GM18861 (cell line): ENCODE measurements around the gene TCEA3.

Experiments used
- ATAC-seq: cut with Tn5 transposase; IDR thresholded peaks from one replicate; pipeline ENCODE4 v1.9.1; 2021; ENCODE audit not compliant: unreplicated experiment

TCEA3 gene

DNA sequence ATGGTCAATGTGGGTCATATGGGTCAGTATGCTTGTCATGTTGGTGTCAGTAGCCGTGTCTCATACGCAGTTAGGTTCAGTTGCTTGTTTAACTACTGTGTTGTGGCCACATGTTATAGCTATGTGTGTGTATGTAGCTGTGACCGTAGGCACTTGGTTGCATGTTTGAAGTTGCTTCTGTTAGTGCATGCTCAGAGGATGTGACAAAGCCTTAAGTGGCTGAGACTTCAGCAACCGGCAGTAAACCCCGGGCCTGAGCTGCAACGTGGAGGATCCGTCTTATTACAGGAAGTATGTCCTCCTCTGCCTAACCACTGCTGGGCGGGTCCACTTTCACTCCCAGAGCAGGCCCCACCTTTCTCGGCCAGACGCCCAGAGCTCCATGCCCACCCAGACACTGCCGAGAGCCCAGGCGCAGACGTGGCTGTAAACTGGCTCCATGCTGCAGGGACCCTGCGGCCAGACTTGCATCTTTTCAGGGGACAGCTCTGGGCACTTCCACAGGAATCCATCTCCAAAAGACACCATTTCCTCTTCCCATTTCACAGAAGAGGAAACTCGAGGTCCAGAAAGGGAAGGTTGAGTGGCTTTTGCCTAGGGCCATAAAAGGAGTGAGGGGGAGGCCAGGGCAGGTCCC lies 2.2 kb downstream of the TCEA3 start:
- ATAC-seq: no peak

DNA sequence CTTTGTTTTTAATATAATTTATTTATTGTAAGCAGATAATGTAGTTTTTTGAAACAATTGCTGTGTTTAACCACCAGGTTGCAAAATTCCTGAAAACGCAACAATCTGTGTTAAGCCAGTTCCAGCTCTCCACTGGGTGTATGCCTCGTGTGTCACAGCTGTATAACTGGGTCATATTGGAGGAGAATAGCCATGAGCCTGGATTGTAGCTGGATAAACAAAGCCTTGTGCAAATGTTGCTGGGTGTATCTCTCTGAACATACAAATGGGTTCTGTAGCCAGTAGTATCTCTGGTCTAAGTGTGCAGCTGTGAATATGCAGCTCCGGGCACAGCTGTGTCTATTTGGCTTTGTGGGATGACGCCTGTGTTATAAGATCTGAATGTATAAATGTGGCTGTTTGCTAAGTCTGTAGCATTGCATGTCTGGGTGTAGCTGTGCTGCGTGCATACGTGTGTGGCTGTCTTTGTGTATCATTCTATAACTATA lies 2.8 kb downstream of the TCEA3 start:
- no peak for ATAC-seq

DNA sequence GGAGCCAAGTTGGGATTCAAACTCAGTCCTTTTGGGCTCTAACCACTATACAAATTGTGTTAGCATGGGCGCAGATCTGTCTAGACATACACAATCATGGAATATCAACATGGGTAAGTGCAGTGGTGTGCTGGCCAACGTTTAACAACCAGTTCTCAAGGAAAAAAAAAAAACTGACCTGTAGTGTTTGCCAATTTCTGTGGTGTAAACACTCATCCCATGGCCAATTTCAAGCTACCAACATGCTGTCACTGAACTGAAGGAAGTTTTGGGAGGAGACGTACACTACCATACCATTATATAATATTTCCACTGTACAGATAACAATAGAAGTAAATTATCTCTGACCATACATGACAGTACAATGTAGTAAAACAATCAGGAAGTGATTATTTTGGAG lies 3.2 kb downstream of the TCEA3 start:
- ATAC-seq: no peak

DNA sequence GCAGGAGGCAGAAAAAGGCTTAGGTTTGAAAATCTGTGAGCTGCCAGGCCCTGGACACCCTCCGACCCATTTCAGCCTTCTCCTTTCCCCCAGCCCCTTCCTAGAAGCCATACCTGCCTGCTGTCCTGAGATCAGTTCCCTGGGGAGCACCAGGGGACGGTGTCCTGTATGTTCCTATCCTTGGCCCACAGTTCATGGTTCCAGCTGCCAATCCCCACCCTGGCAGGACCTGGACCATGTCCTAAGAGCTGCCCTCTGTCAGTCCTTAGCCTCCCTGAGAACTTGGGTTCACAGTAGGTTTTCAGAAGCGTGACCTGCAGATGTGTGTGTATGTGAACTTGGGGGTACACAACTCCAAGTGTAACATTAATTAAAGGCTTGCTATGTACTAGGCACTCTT lies 3.8 kb downstream of the TCEA3 start:
- ATAC-seq: no peak

DNA sequence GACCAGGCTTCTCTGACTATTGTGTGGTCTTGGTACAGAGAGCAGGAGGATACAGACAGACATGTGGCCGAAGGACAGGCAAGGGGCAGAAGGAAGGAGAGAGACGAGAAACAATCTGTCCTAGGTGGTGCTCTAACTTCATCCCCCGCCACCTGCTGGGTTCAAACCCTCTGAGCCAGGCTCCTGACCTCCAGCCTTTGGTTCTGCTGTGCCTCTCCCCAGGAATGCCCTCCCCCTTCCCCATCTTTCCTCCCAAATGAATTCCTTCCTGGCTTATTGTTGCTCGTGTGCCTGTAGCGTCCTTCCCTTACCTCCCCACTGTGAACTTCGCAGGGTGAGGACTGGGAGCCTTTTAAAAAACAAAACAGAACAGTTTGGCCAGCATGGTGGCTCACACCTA lies 5.4 kb downstream of the TCEA3 start:
- ATAC-seq: no peak

DNA sequence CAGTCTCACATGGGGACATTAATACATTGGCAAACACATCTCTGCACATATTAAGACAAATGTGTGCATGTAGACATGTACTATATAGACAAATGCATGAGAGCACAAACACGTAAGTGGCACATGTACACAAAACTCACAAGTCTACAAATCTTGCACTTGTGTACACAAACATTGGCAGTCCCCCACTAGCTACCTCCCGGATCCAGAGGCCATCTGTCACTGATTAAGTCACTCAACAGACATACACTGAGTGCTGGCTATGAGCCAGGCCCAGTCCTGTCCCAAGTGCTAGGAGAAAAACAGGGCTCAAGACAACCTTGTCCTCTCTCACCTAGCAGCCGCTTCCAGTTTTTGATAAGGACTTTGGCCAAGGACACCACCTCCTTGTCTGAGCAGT lies 7.0 kb downstream of the TCEA3 start:
- no peak for ATAC-seq

DNA sequence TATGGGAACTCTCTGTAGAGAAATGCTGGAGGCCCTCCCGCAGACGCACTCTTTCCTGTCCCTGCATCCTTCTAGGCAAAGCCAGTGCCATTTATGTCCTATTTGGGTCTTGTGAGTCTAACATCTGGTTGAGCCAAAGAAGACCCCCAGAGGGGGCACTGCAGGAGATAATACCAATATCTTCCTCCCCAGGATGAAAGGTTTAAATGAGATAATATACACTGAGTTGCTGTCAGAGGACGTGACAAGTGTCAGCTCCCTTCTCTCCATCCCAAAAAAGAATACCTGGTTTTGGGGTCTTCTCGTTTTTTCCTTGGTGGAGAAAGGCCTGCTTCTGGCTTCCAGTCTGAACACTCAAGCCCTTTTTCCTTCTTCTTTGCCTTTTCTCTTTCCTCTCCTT lies 7.6 kb downstream of the TCEA3 start:
- ATAC-seq: no peak

DNA sequence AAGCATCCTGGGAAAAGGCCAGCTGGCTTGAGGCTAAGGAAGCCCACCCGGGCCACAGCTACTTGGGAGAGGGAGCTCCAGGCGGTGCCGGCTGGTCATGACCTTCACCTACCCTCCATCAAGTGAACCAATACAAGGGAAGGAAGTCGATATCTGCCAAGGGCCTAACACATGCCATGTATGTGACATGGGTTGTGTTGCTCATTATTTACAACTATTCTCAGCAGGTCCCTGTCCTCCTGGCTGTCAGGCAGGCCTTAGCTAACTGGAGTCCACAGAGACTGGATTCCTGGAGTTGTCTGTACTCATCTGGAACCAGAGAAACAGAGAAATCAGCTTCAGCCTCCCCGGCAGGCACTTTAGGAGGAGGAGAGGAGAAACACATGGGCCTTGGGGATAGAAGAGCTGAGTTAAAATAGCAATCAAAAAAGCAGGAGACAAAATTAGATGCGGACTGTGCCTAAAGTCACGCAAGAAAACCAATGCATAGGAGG lies 15.7 kb downstream of the TCEA3 start:
- no peak for ATAC-seq

DNA sequence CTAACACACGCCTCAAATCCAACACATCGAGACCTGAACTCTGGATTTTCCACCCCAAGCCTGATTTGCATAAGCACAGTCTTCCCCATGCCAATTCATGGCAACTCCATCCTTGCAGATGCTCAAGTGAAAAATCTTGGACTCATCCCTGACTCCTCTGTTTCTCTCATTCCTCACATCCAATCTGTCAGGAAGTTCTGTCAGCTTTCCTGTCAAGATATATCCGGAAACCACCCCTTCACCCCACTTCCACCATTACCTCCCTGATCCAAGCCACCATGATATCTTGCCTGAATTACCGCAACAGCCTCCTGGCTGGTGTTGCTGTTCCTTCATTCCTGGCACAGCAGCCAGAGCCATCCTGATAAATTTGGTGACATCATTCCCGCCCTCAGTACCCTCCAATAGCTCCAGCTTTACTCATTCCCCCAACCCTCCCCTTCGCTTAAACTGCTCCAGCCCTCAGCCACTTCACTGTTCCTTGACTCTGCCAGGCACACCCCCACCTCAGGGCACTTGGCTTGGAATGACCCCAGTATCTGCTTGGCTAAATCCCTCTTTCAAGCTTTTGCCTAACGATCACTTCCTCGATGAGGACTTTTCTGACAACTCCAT lies 17.4 kb downstream of the TCEA3 start:
- ATAC-seq: no peak

DNA sequence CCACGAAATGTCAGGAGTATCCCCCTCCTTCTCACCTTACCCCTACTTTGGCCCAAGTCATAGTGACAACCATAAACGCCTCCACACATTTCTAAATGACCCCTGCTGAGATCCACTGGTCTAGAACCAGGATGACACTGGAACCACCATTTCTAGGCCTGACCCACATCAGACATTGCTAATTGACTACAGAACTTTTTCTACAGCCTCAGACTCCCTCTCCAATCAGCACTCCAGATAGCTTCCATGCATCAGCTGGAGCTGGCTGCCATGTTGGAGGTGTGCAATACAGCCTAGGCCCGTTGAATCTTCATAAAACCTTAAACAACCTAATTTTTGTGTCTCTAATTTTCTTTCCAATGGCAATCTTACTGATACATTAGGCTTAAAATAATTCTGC lies 18.6 kb downstream of the TCEA3 start:
- no peak for ATAC-seq

DNA sequence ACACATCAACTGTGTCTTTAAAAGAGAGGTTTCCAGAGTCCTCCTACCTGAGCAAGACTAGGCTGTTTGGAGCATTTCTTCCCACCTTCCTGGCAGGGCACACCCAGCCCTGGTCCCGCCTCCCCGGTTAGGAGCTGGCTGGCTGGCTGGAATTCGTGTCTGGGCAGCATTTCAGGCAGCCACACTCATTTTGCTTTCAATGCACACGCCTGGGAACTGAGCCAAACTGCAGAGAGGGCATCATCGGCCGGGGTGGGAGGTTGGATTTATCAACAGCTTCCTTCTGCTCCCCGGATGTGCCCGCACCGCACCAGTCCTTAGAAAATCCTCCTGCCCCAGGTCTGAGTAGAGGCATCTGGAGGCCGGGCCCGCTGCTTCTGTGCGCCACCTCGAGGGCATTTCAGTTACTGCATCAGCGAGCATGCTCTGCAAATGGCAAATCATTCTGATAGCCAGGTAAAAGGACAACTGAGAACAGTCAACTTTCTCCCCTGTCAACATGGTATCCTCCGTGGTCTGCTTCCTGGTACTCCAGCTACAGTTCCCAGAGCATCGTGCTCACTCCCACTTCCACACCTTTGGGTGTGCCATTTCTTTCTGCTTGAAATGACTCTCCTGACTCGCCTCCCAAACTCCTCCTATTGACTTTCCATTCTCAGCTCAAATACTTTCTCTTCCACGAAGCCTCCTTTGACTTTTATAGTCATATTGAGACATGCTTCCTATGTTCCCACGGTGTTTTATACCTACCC lies 20.6 kb downstream of the TCEA3 start:
- no peak for ATAC-seq

DNA sequence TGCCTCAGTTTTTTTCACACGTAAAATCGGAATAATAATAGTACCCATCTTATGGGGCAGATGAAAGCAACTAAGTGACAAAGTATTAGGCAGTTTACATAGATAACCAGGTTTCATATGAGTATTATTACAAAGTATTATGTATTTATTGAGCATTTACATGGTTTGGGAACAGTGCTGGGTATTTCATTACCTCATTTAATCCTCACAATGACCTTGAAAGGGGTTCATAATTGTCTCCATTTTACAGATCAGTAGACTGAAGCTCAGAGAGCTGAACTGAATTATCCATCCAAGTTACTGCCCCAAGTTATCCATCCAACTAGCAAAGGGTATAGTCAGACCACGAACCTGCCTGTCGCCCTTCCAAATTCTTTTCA lies 21.2 kb downstream of the TCEA3 start:
- no peak for ATAC-seq

DNA sequence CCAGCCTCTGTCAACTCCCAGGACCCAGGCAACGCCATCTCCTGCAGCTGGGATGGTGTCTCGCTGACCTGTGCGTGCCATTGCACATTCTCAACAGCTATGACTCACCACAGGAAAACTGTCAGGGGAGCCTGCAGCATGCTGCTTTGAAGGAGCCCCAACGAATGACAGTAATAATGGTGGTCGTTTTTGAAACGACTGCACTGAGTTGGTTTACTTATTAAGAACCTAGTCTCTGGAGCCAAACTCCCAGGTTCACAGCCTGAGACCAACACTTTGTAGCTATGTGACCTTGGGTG lies 21.6 kb downstream of the TCEA3 start:
- no peak for ATAC-seq

DNA sequence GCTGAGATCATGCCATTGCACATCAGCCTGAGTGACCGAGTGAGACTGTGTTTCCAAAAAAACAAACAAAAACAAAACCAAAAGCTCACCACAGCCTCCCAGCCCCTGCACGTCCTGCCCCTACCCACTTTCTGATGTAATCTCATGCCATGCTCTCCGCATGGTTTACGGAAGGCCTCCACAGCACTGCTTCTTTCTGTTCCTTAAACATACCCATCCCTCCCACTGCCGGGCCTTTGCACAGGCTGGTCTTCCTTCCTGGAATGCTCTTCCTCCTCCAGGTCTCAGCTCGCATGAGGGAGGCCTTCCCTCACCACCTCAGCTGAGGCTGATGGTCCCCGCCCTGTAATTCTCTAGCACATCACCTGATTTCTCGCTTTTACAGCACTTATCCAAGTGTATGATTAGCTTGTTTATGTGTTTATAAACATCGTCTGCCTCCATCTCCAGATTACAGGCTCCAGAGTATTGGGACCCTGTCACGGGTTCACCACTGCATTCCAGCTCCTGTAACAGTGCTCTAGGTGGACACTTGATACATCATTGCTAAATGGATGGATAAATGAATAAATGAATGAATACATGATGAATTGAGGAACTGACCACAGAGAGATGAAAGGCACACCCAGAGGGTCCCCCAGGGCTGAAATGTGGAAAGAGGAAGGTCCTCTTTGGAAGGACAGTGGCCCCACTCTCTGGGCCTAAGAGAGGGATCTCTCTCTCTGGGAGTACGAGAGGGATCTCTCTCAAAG lies 22.1 kb downstream of the TCEA3 start:
- no peak for ATAC-seq

DNA sequence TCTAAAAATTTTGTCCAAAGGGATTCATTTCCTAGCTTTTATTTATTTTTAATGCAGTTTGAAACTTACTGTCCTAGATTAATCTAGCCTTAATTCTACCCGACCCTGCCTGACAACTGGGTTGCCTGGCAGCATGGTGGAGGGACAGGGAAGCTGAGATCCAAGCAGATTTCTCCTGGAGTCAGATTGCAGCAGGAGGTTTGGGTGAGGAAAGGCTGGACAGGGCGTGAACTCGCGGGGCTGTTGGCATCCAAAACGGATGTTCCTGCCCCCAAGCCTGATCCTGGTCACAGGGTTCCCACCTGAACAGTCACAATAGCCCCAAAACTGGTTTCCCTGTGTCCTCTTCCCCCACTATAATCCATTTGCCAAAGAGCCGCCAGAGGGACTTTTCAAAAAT lies 23.2 kb downstream of the TCEA3 start:
- no peak for ATAC-seq

DNA sequence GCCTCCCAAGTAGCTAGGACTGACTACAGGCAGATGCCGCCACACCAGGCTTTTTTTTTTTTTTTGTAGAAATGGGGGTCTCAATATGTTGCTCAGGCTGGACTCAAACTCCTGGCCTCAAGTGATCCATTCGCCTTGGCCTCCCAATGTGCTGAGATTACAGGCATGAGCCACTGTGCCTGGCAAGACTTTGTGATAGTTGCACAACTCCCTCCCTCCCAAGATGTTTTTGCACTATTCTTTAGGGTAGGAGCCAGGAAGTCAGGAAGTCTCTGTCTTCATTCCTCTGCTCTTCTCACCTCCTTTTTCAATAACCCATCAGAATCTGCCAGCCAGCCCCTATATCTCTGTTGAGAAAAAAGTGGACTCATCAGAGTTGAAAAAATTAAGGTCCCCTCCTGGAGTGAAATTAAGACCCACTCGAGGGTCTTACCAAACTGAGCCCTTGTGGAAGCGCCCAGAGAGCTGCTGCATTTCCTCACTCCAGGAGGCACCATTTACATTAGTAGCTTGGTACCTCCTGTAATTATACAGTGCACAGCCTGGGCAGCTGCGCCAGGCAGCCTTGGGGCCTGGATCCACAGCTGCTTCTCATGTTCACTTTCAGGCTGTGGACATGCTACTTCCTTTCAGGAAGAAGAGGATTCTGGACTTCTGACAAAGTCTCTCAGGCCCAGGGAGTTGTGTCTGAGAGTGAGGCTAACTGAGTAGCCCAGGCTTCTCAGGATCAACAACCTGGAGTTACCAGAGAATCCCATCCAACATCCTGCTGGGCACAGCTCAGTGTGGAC lies 24.0 kb downstream of the TCEA3 start:
- ATAC-seq: no peak

DNA sequence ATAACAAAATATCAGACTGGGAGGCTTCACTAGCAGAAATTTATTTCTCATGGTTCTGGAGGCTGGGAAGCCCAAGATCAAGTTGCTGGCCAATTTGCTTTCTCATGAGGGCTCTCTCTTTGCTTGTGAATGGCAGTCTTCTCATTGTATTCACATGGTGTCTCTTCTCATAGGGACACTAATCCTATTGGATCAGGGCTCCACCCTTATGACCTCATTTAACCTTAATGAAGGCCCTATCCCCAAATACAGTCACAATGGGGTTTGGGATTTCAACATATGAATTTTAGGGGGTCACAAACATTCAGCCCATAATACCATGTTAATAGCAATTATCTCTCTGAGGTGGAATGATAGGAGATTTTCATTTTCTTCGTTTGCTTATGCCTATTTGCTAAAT lies 25.3 kb downstream of the TCEA3 start:
- ATAC-seq: no peak

DNA sequence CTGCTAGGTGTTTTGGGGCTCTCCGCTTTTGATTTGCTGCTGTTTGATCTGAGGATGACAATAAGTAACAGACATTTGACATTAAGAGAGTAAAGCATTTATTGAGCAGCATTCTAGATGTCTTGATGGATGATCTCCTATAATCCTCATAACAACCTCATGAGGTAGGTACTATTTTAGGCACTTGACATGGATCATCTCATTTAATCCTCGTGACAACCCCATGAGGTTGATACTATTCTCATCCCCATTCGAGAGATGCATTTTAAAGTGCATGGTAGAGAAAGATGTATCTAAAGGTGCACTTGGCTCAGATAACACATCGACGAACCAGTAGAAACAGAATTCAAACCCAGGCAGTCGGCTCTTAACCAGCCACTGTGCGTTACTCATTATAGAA lies 26.6 kb downstream of the TCEA3 start:
- no peak for ATAC-seq

DNA sequence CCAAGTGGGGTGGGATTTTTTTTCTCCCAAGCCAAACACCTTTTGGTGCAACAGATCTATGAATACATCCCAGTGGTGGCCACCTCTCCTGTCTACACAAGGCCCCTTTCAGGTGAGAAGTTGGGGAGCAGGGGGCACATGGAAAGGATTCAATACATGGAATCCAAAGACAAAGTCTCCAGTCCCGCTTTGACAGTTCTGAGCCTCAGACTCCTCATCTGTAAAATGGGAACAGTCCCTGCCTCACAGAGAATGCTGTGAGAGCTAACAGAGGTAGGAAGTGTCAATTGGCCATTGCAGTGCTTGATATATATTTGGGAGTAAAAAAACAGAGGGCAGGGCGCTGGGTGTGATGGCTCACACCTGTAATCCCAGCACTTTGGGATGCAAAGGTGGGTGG lies 28.2 kb downstream of the TCEA3 start:
- no peak for ATAC-seq

DNA sequence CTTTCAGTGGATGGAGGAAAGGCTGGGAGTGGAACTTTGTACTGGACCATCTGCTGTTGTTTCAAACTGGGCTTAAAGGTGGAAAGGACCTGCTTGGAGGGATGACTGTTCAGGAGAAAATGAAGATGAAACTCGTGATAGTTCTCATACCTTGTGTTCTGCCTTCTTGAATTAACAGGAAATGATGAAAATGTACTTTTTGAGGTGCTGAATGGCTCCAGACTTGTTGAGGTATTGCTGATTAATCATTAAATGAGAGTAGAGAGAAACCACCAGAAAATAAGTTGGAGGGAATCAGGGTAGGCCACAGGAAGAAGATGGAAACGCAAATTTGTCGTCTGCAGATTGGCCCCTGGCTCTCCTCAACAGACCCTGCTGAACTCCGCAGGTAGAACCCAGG lies 28.7 kb downstream of the TCEA3 start:
- ATAC-seq: no peak

DNA sequence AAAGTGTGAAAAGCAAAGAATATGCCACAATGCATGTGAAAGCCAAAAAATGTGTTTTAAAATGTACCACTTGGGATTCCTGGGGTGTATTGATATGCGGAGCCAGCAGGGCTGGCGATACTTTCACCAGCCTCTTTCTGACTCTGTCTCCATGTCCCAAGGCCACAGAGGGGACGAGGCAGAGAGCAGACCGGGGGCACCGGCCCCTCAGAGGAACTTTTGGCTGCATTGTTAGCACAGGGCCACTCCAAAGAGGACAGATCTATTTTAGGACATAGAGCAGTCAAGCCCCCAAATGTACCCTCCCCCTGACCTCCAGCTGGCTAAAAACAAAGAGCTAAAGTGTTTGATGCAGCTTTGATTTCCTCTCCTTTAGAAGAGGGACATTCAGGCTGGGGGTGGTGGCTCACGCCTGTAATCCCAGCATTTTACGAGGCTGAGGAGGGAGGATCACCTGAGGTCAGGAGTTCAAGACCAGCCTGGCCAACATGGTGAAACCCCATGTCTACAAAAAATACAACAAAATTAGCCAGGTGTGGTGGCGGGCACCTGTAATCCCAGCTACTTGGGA lies 29.3 kb downstream of the TCEA3 start:
- no peak for ATAC-seq
